ENCODE results near the gene SALL3. TPM values are rescaled to one million over a fixed set of nuclear protein-coding genes. Genes with fewer than 3 reads are reported as not detected.

Gene SALL3
- total RNA-seq, 1 experiment from 2014 or later: not detected

GRCh38 chr18:78972385-78972918 lies 7.2 kb upstream of the SALL3 start:
- no peak overlapping the region for H3K27ac ChIP-seq
- DNase-seq: no peak
- H3K27me3 ChIP-seq: no peaks in the 10 kb centered on the region
- no peak overlapping the region for H3K4me3 ChIP-seq
- H3K36me3 ChIP-seq: no peaks in the 10 kb centered on the region
- no peaks in the 10 kb centered on the region for H3K9me3 ChIP-seq (replicated peaks)
- H3K4me1 ChIP-seq: no peaks in the 10 kb centered on the region

- Histone ChIP-seq H3K36me3 (no peaks in the 10 kb centered on the region), H3K27ac (no peak overlapping the region)
Measured at GRCh38 chr18:78972930-78973331, 6.7 kb upstream of the SALL3 start.

DNA sequence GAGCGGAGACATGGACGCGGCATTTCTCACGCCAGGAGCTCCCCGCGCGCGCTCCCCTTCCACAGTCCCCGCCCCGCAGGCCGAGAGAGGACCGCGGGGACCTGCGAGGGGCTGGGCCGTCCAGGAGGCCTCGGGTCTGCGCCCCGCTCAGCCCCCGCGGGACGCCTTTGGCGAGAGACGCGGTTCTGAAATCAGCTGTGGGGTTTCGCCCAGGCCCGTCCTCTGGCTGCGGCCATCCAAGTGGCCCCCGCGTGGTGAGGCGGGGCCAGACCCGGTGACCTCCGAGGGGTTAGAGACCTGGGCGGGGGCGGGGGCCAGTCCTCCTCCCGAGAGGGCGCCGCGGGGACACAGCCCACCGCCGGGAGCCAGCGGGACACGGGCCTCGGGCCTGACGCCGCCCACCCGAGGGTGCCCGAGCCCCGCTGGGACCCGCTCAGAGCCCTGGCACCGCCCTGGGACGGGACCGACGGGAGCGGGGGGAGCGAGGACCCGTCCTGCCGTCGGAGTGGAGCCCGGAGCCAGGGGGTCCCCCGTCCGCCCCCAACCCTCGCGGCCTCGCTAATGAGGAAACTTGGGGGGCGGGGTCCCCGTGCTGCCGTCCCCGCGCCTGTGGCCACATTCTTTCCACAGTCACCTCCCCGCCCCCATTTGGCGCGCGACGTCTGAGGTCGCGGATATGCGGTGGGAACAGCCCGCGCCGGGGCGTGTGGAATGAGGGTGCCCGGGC lies 6.1 kb upstream of the SALL3 start:
- DNase-seq: no peak
- no peaks in the 10 kb centered on the region for H3K27me3 ChIP-seq

More at GRCh38 chr18:78972930-78973331, 6.7 kb upstream of the SALL3 start:
- DNase-seq: no peak
- Histone ChIP-seq H3K9me3 (replicated peaks) (no peaks in the 10 kb centered on the region), H3K27me3 (no peaks in the 10 kb centered on the region), H3K4me3 (no peak overlapping the region), H3K4me1 (no peaks in the 10 kb centered on the region)

GRCh38 chr18:78974115-78974761 lies 5.4 kb upstream of the SALL3 start:
- Histone ChIP-seq H3K4me1 (no peaks in the 10 kb centered on the region), H3K27me3 (no peaks in the 10 kb centered on the region)

More for the DNA sequence above, 6.1 kb upstream of the SALL3 start:
- no peaks in the 10 kb centered on the region for H3K9me3 ChIP-seq (replicated peaks)
- H3K36me3 ChIP-seq: no peaks in the 10 kb centered on the region
- no peaks in the 10 kb centered on the region for H3K4me1 ChIP-seq
- no peak overlapping the region for H3K4me3 ChIP-seq
- H3K27ac ChIP-seq: no peak overlapping the region

GRCh38 chr18:78975292-78975691 lies 4.3 kb upstream of the SALL3 start:
- no peaks in the 10 kb centered on the region for H3K9me3 ChIP-seq (replicated peaks)
- H3K27me3 ChIP-seq: no peaks in the 10 kb centered on the region
- no peaks in the 10 kb centered on the region for H3K36me3 ChIP-seq
- no peak overlapping the region for H3K27ac ChIP-seq
- no peak overlapping the region for H3K4me3 ChIP-seq
- no peak for DNase-seq
- no peaks in the 10 kb centered on the region for H3K4me1 ChIP-seq

More at GRCh38 chr18:78974115-78974761, 5.4 kb upstream of the SALL3 start:
- Histone ChIP-seq H3K9me3 (replicated peaks) (no peaks in the 10 kb centered on the region), H3K4me3 (no peak overlapping the region), H3K27ac (no peak overlapping the region), H3K36me3 (no peaks in the 10 kb centered on the region)
- DNase-seq: no peak

DNA sequence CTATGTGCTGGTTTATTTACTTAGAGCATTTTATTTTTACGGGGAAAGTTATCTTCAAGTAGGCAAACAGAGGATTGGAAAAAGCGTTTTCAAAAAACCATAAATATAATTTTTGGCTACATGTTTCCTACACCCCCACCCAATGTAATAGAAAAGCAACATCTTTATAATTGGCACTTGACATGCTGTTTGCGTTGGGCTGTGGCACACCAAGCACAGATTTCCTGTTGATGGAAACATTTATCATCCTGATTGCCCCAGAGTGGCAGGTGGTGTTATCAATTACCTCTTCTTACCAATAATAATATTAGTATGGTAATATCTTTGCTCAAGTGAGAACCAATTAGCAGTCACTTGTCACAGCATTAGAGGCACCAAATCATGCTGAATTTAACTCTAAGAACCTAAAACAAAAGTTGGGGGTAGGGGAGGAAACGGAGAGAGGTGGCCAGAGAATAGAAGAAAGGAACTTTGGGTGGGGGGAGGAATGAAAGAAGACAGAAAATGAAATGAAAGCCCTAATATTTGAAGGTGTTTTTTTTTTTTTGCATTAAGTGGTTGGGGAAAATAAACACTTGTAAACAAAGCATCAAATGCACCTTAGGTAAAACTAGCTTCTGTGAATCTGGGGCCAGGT lies 3.8 kb upstream of the SALL3 start:
- H3K4me3 ChIP-seq: no peak overlapping the region
- H3K9me3 ChIP-seq (replicated peaks): no peaks in the 10 kb centered on the region
- no peak overlapping the region for H3K27ac ChIP-seq
- DNase-seq: no peak
- no peaks in the 10 kb centered on the region for H3K4me1 ChIP-seq
- H3K27me3 ChIP-seq: no peaks in the 10 kb centered on the region
- H3K36me3 ChIP-seq: no peaks in the 10 kb centered on the region

DNA sequence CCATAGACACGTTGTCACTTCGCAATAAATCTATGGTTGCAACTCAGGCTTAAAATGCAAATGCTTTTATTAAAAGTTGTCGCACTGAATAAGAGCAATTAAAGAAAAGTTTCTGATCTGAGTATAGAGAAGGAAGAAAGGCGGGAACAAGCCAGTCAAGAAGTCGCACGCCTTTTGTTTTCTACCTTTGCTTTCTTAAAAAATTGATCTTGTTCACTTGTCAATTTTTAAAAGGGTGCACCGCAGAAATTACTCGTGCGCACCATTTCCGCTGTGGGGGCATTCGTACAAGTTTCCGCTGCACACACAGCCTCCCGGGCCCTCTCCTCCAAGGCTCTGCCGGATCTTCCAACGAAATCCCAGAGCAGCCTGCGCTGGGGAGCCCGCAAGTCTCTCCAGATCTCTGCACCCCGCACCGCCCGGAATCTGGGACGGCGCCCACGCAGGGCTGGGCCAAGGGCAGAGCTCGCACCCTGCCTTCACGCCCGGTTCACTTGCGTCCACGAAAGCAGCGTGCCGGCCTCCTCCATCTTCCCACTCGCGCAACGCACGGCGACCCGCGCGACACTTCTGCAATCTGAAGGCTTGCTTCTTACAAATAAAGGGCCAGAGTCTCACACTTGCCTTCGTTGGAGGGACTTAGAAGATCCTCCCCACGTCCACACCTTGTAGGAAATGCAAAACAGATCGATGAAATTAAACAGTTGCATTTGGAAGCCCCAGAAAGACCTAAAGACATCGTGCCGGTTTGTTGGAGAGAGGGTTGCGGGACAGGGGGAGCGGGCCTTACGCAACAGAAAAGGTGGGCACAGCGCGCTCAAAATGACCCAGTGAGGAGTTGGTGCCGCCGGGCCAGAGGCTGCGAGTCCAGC lies 2.6 kb upstream of the SALL3 start:
- Histone ChIP-seq H3K4me3 (no peak overlapping the region), H3K4me1 (no peaks in the 10 kb centered on the region), H3K9me3 (replicated peaks) (no peaks in the 10 kb centered on the region), H3K27me3 (no peaks in the 10 kb centered on the region), H3K36me3 (no peaks in the 10 kb centered on the region), H3K27ac (no peak overlapping the region)
- DNase-seq: no peak

DNA sequence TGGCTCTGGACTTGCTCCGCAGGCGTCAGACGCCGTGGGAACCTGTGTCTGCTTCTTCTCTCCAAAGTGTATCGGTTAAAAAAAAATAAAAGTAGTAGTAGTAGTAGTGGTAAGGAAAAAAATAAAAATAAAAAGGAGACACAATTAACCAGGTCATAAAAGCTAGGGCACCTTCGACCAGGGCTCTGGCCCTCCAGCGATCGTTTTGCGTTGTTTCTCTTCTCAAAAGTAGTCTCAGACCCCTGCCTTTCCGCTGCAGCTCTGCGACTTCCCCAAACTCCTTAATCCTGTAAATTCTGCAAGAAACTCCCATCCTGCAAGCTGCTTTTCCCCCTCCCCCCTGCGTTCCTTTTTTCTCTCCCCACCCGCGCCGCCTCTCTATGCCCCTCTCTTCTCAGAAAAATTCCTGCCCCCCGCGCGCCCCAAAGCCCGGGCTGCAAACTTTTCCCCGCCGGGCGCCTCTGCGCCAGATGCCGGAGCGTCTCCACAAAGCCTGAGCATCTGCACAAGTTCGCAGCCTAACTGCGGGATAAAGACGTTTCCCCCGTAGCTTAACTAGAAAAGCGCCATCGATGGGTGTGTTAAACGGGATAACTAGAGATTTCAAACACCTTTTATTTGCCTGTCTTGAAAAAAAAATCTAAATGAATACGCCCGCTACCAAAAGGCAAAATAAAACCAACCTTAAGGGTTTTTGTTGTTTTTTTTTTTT lies 1.8 kb upstream of the SALL3 start:
- H3K9me3 ChIP-seq (replicated peaks): no peaks in the 10 kb centered on the region

GRCh38 chr18:78978349-78979055 lies 1.1 kb upstream of the SALL3 start:
- Histone ChIP-seq H3K27me3 (no peaks in the 10 kb centered on the region), H3K9me3 (replicated peaks) (no peaks in the 10 kb centered on the region), H3K27ac (no peak overlapping the region), H3K4me3 (no peak overlapping the region), H3K36me3 (no peaks in the 10 kb centered on the region), H3K4me1 (no peaks in the 10 kb centered on the region)
- DNase-seq: no peak

More for the DNA sequence above, 1.8 kb upstream of the SALL3 start:
- DNase-seq: no peak
- Histone ChIP-seq H3K4me1 (no peaks in the 10 kb centered on the region), H3K27me3 (no peaks in the 10 kb centered on the region), H3K4me3 (no peak overlapping the region), H3K36me3 (no peaks in the 10 kb centered on the region), H3K27ac (no peak overlapping the region)

DNA sequence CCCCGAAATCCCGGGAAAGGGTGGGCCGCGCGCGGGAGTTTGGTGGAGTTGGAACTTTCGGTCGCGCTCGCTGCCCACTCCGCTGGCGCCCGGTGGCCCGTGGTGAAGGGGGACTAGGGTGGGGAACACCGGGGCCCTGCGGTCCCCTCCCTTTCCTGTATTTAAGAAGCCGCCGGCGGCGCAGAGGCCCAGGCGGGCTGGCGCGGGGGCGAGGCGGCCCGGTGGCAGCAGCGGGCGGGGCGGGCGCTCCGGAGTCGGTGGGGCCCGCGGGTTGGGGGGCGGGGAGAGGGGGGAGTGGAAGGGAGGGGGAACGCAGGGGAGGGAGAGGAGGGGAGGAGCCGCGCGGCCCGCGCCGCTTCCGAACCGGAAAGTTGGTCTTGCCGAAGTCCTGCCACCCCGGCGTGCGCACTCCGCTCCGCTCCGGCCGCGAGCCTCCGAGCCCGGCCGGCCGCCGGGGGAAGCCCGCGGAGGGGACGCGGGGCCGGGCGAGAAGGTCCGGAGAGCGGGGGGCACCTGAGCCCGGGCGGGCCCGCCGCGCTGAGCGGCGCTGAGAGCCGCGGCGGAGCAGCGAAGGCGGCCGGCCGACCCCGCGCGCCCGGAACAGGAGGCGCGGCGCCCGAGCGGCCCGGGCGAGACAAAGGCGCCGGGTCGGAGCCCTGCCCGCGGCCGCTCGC lies 425 bp upstream of the SALL3 start:
- Histone ChIP-seq H3K4me1 (no peaks in the 10 kb centered on the region), H3K27ac (no peak overlapping the region), H3K27me3 (no peaks in the 10 kb centered on the region), H3K4me3 (no peak overlapping the region), H3K36me3 (no peaks in the 10 kb centered on the region), H3K9me3 (replicated peaks) (no peaks in the 10 kb centered on the region)
- no peak for DNase-seq

DNA sequence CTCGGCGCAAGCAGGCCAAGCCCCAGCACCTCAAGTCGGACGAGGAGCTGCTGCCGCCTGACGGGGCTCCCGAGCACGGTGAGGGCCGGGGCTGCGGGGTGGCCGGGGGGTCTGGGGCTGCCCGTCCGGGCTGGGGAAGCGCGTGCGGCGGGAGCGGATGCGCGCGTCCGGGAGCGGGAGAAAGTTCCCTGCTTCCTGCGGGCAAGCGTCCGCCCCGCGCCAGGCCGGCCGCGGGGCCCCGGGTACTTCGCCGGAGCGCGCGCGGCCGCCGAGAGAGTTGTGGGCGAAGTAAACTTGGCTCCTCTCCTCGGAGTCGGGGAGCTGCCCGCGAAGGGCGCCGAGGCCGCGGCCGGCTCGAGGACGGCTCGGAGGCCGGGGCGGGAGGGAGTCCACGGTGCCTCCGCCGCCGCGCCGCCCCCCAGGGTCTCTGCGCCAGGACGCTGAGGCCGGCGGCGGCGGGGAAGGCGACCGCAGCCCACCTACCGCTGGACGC lies 707 bp downstream of the SALL3 start:
- DNase-seq: no peak

GRCh38 chr18:78980777-78981380 lies 1.3 kb downstream of the SALL3 start:
- H3K27me3 ChIP-seq: no peaks in the 10 kb centered on the region
- no peak overlapping the region for H3K27ac ChIP-seq
- no peaks in the 10 kb centered on the region for H3K9me3 ChIP-seq (replicated peaks)
- DNase-seq: no peak
- H3K4me1 ChIP-seq: no peaks in the 10 kb centered on the region
- H3K4me3 ChIP-seq: no peak overlapping the region
- H3K36me3 ChIP-seq: no peaks in the 10 kb centered on the region

More for the DNA sequence above, 707 bp downstream of the SALL3 start:
- Histone ChIP-seq H3K4me1 (no peaks in the 10 kb centered on the region), H3K27ac (no peak overlapping the region), H3K27me3 (no peaks in the 10 kb centered on the region), H3K36me3 (no peaks in the 10 kb centered on the region), H3K9me3 (replicated peaks) (no peaks in the 10 kb centered on the region), H3K4me3 (no peak overlapping the region)

Data from SJCRH30 (cell line).